HCT116 (cell line): ENCODE results near the gene CHTF18. TPM values are rescaled to one million over a fixed set of nuclear protein-coding genes. Genes with fewer than 3 reads are reported as not detected.

Source experiments
- ATAC-seq: fragments of 200-7000 bp; cut with Tn5 transposase; 2 replicates; pipeline ENCODE4 v1.9.1; 2020; ENCODE audit warnings: mild to moderate bottlenecking, moderate library complexity
- BruUV-seq: library from RNA; stranded (reverse); fragments of 400-500 nt; replicated peaks from 2 replicates; lab custom pipeline; 2021; lab: Mats Ljungman, UMichigan
- CTCF ChIA-PET: fragments of 300-600 bp; sonication (Branson Sonifier 250); formaldehyde crosslinking; loops from one replicate; lab custom pipeline; 2021; ENCODE audit warnings: antibody characterized with exemption; lab: Charles Lee
- POLR2A ChIA-PET: fragments of 300-600, 350-600 bp; sonication (Branson Sonifier 250); formaldehyde crosslinking; loops from one replicate; lab custom pipeline; 2021; ENCODE audit warnings: antibody characterized with exemption; lab: Charles Lee
- RAD21 ChIA-PET, 2 experiments: fragments of 300-600 bp; sonication (Branson Sonifier 250); formaldehyde crosslinking; loops; one replicate each; lab custom pipeline; 2023; ENCODE audit warnings: low total read pairs in 2 of 2; ENCODE audit not compliant: uncharacterized antibody in 2 of 2, unreplicated experiment in 2 of 2, low non-redundant PET in 1 of 2; lab: Charles Lee
- DNase-seq: peaks from one replicate; pipeline ENCODE4 v3.0.0-alpha.2; 2010; ENCODE audit warnings: low read depth, low spot score
- H2AFZ ChIP-seq: fragments of 200-600 bp; shearing (Covaris generic), sonication (generic); 2 replicates; pipeline ENCODE4 v1.6.1; 2017; ENCODE audit warnings: low read depth, mixed run types, mixed read lengths, antibody characterized with exemption, low read length; ENCODE audit not compliant: poor library complexity, severe bottlenecking
- H3K27ac ChIP-seq: 2 replicates; pipeline ENCODE4 v1.5.1; 2012; ENCODE audit warnings: low read depth, low read length
- H3K27me3 ChIP-seq: fragments of 200-600 bp; sonication (generic); 2 replicates; pipeline ENCODE4 v1.6.1; 2016; ENCODE audit warnings: mixed run types, low read length, mixed read lengths; ENCODE audit not compliant: insufficient read depth
- H3K36me3 ChIP-seq, 2 experiments: fragments of 200-500 bp in 1 of 2; fragments of 200-600 bp in 1 of 2; sonication (Bioruptor generic) in 1 of 2; sonication (generic) in 1 of 2; 2 replicates each; pipeline versions ENCODE4 v1.5.1 to v1.6.1; 2014 to 2016; ENCODE audit warnings: low read length in 2 of 2, inconsistent platforms in 1 of 2, mixed read lengths in 1 of 2, mixed run types in 1 of 2; ENCODE audit not compliant: insufficient read depth in 2 of 2, control insufficient read depth in 1 of 2
- H3K4me1 ChIP-seq, 2 experiments: fragments of 200-600 bp in 1 of 2; sonication (generic) in 1 of 2; 2 replicates each; pipeline versions ENCODE4 v1.5.1 to v1.6.1; 2012 to 2017; ENCODE audit warnings: low read length in 2 of 2, inconsistent platforms in 1 of 2, mild to moderate bottlenecking in 1 of 2, mixed read lengths in 1 of 2, mixed run types in 1 of 2, moderate library complexity in 1 of 2; ENCODE audit not compliant: insufficient read depth in 2 of 2, control insufficient read depth in 1 of 2
- H3K4me2 ChIP-seq: fragments of 200-600 bp; sonication (generic); 2 replicates; pipeline ENCODE4 v1.6.1; 2017; ENCODE audit warnings: mixed run types, low read length, mixed read lengths
- H3K4me3 ChIP-seq, 2 experiments: fragments of 200-600 bp in 1 of 2; sonication (generic) in 1 of 2; replicated peaks in 1 of 2; 2 replicates each; pipeline ENCODE4 v1.5.1; 2011 to 2016; ENCODE audit warnings: low read length in 2 of 2, control low read depth in 1 of 2, low read depth in 1 of 2, mild to moderate bottlenecking in 1 of 2, mixed read lengths in 1 of 2, mixed run types in 1 of 2
- H3K79me2 ChIP-seq: fragments of 200-600 bp; sonication (generic); 2 replicates; pipeline ENCODE4 v1.6.1; 2017; ENCODE audit warnings: mild to moderate bottlenecking, mixed run types, low read length, moderate library complexity, mixed read lengths; ENCODE audit not compliant: insufficient read depth
- H3K9ac ChIP-seq: fragments of 200-600 bp; sonication (generic); 2 replicates; pipeline ENCODE4 v1.6.1; 2016; ENCODE audit warnings: low read length, mixed read lengths
- H3K9me2 ChIP-seq: fragments of 200-600 bp; sonication (generic), shearing (Covaris generic); 2 replicates; pipeline ENCODE4 v1.6.1; 2017; ENCODE audit warnings: mixed run types, mild to moderate bottlenecking, moderate library complexity; ENCODE audit not compliant: insufficient read depth
- H3K9me3 ChIP-seq, 2 experiments: fragments of 200-500 bp in 1 of 2; fragments of 200-600 bp in 1 of 2; sonication (Bioruptor generic) in 1 of 2; sonication (generic) in 1 of 2; 2 replicates each; pipeline ENCODE4 v1.6.1; 2014 to 2017; ENCODE audit warnings: low read length in 2 of 2, mixed read lengths in 2 of 2, inconsistent platforms in 1 of 2, low read depth in 1 of 2, mild to moderate bottlenecking in 1 of 2, mixed run types in 1 of 2, moderate library complexity in 1 of 2; ENCODE audit not compliant: control insufficient read depth in 1 of 2, insufficient read depth in 1 of 2
- H4K20me1 ChIP-seq: fragments of 200-600 bp; sonication (generic), shearing (Covaris generic); 2 replicates; pipeline ENCODE4 v1.6.1; 2017; ENCODE audit warnings: mixed run types, mild to moderate bottlenecking, moderate library complexity; ENCODE audit not compliant: insufficient read depth
- EGR1 ChIP-seq: IDR thresholded peaks from 2 replicates; pipeline ENCODE4 v1.6.1; 2012; ENCODE audit warnings: low read depth
- EZH2phosphoT487 ChIP-seq: fragments of 200-600 bp; IDR thresholded peaks from 2 replicates; pipeline ENCODE4 v1.6.1; 2018; ENCODE audit warnings: antibody characterized with exemption, borderline replicate concordance
- POLR2A ChIP-seq: IDR thresholded peaks from 2 replicates; pipeline ENCODE4 v1.7.0; 2011; ENCODE audit warnings: borderline replicate concordance; ENCODE audit not compliant: insufficient read depth, insufficient read length; ENCODE audit errors: extremely low read depth
- POLR2AphosphoS5 ChIP-seq: IDR thresholded peaks from 2 replicates; pipeline ENCODE4 v1.6.1; 2011; ENCODE audit warnings: mild to moderate bottlenecking, low read depth, low read length, moderate library complexity
- SIN3A ChIP-seq: IDR thresholded peaks from 2 replicates; pipeline ENCODE4 v1.6.1; 2012; ENCODE audit warnings: low read depth
- SRF ChIP-seq: IDR thresholded peaks from 2 replicates; pipeline ENCODE4 v1.6.1; 2012; ENCODE audit warnings: low read depth
- TCF7L2 ChIP-seq: IDR thresholded peaks from 2 replicates; pipeline ENCODE4 v1.7.0; 2011; ENCODE audit warnings: borderline replicate concordance, inconsistent platforms; ENCODE audit not compliant: insufficient read depth, insufficient read length; ENCODE audit errors: extremely low read depth
- YY1 ChIP-seq: IDR thresholded peaks from 2 replicates; pipeline ENCODE4 v1.6.1; 2011; ENCODE audit warnings: low read length, low read depth, moderate library complexity, mild to moderate bottlenecking; ENCODE audit not compliant: insufficient replicate concordance; ENCODE audit errors: extremely low read depth
- ZFX ChIP-seq: fragments of 450-650 bp; IDR thresholded peaks from 2 replicates; pipeline ENCODE4 v1.6.1; 2017
- intact Hi-C: fragments of 100-400 bp; cut with micrococcal nuclease; formaldehyde crosslinking; loops from 2 replicates; pipeline ENCODE4 v1.10.0; 2022
- total RNA-seq: library from RNA; stranded (reverse); gene quantifications from one replicate; pipeline ENCODE4 v1.2.1, GENCODE V29; 2021; ENCODE audit not compliant: unreplicated experiment
- TF ChIP-seq, protein P1 (sequence below): IDR thresholded peaks from 2 replicates; pipeline ENCODE4 v1.6.1; 2012
- TF ChIP-seq, protein P2 (sequence below): IDR thresholded peaks from 2 replicates; pipeline ENCODE4 v1.6.1; 2012; ENCODE audit warnings: low read depth
- TF ChIP-seq, protein P3 (sequence below): IDR thresholded peaks from 2 replicates; pipeline ENCODE4 v1.6.1; 2011; ENCODE audit warnings: mild to moderate bottlenecking, low read length, moderate library complexity; ENCODE audit not compliant: insufficient replicate concordance; ENCODE audit errors: extremely low read depth

Gene CHTF18
- total RNA-seq, 1 experiment from 2014 or later, result 145 TPM

DNA sequence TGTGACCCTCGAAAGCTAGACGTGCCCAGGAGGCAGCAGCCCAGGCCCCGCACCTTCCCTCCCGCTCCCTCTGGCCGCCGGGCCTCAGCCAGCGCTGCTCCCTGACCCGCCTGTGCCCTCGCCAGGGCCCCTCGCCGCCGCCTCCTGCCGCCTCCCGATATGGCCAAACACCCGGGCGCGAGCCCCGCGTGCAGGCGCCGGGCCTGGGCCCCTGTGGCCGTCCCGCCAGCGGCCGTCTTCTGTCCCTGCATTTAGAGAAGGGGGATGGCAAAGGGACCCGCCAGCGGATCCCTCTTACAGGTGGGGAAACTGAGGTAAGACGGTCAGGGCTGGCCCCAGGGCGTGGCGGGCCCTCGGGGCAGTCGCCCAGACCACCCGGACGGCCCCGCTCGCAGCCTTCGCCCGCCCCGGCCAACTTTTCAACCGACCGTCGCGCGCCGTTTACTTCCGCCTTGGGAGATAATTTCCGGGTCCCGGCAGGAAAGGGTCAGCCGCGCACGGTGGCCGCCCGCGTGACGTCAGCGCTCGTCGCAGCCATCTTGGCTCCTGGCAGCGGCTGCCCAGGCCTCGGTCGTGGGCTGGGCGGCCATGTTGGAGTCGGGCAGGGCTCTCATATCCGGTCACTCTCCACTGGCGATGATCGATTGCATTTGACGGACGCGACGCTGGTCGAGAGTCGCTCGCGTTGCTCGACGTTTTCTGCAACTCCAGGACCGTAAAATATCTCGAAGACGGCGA is 19.1 kb downstream of the CHTF18 start:
- no peaks in the 10 kb centered on the region for H3K36me3 ChIP-seq
- peak overlapping the region; percentile 73 for H2AFZ ChIP-seq
- peaks cover 4 to 18% of the 10 kb centered on the region in 2 experiments; a peak in 3 of 4 replicates for H3K4me1 ChIP-seq
- no peaks in the 10 kb centered on the region for H3K27me3 ChIP-seq
- CTCF ChIA-PET, result no interaction called here
- peaks cover 10% of the 10 kb centered on the region; the same call in 1 of the 2 replicates for H3K79me2 ChIP-seq
- intact Hi-C loops, result no loop called here
- RAD21 ChIA-PET, result no interaction called here
- H3K4me3 ChIP-seq, result peak overlapping the region; percentile 74 to 93
- POLR2A ChIA-PET, result interaction anchor here (1.6 kb wide), 1 partner anchor 19 kb away, joined by 3 read pairs; the partner anchor contains the start of genes CHTF18 and RPUSD1
- peak; percentile 78 for TF ChIP-seq SIN3A
- TF ChIP-seq, protein P1, sequence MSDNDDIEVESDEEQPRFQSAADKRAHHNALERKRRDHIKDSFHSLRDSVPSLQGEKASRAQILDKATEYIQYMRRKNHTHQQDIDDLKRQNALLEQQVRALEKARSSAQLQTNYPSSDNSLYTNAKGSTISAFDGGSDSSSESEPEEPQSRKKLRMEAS, result peak; percentile 78
- TF ChIP-seq TCF7L2, result peak; percentile 33
- TF ChIP-seq YY1, result peak; percentile 100
- TF ChIP-seq ZFX, result peak; percentile 90; the same call in 1 of the 2 replicates
- peak; percentile 87 for TF ChIP-seq EGR1
- TF ChIP-seq EZH2phosphoT487, result no peak
- TF ChIP-seq, protein P2, sequence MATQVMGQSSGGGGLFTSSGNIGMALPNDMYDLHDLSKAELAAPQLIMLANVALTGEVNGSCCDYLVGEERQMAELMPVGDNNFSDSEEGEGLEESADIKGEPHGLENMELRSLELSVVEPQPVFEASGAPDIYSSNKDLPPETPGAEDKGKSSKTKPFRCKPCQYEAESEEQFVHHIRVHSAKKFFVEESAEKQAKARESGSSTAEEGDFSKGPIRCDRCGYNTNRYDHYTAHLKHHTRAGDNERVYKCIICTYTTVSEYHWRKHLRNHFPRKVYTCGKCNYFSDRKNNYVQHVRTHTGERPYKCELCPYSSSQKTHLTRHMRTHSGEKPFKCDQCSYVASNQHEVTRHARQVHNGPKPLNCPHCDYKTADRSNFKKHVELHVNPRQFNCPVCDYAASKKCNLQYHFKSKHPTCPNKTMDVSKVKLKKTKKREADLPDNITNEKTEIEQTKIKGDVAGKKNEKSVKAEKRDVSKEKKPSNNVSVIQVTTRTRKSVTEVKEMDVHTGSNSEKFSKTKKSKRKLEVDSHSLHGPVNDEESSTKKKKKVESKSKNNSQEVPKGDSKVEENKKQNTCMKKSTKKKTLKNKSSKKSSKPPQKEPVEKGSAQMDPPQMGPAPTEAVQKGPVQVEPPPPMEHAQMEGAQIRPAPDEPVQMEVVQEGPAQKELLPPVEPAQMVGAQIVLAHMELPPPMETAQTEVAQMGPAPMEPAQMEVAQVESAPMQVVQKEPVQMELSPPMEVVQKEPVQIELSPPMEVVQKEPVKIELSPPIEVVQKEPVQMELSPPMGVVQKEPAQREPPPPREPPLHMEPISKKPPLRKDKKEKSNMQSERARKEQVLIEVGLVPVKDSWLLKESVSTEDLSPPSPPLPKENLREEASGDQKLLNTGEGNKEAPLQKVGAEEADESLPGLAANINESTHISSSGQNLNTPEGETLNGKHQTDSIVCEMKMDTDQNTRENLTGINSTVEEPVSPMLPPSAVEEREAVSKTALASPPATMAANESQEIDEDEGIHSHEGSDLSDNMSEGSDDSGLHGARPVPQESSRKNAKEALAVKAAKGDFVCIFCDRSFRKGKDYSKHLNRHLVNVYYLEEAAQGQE, result no peak
- TF ChIP-seq, protein P3, sequence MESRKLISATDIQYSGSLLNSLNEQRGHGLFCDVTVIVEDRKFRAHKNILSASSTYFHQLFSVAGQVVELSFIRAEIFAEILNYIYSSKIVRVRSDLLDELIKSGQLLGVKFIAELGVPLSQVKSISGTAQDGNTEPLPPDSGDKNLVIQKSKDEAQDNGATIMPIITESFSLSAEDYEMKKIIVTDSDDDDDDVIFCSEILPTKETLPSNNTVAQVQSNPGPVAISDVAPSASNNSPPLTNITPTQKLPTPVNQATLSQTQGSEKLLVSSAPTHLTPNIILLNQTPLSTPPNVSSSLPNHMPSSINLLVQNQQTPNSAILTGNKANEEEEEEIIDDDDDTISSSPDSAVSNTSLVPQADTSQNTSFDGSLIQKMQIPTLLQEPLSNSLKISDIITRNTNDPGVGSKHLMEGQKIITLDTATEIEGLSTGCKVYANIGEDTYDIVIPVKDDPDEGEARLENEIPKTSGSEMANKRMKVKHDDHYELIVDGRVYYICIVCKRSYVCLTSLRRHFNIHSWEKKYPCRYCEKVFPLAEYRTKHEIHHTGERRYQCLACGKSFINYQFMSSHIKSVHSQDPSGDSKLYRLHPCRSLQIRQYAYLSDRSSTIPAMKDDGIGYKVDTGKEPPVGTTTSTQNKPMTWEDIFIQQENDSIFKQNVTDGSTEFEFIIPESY, result peak; percentile 44
- peak; percentile 74 for TF ChIP-seq POLR2A
- peak; percentile 90 for TF ChIP-seq POLR2AphosphoS5
- no peak for TF ChIP-seq SRF
- TF ChIP-seq, all 23 proteins: peak for 9
- peak; percentile 91 for ATAC-seq
- peak overlapping the region; percentile 99 for H3K27ac ChIP-seq
- no peaks in the 10 kb centered on the region; a peak in 1 of 4 replicates for H3K9me3 ChIP-seq
- no TSS peak for BruUV-seq
- H3K9me2 ChIP-seq, result no peaks in the 10 kb centered on the region
- H3K9ac ChIP-seq, result peak overlapping the region; percentile 86
- DNase-seq, result peak; percentile 87
- H3K4me2 ChIP-seq, result peak overlapping the region; percentile 93
- no peaks in the 10 kb centered on the region for H4K20me1 ChIP-seq
